Endometrial microvascular endothelial cells (primary cell): ENCODE results near the gene CYP4A22. TPM values are rescaled to one million over a fixed set of nuclear protein-coding genes. Genes with fewer than 3 reads are reported as not detected.
"Not testable (repeated sequence)": the region's sequence is repeated elsewhere in the genome, so short reads cannot be mapped to it uniquely, and the experiment has no call there.

Source experiments
- in situ Hi-C: cut with HindIII; loops from 2 replicates; pipeline ENCODE4 v1.10.0; 2017; ENCODE audit warnings: low sequenced_read_pairs, low pct_unique_long_range_greater_than_20kb; ENCODE audit errors: inconsistent ontology term
- total RNA-seq: library from RNA; depleted of rRNA; stranded (reverse); fragments of >200 nt; gene quantifications from one replicate; pipeline ENCODE4 v1.2.3, GENCODE V29; 2015; ENCODE audit errors: inconsistent ontology term

Gene CYP4A22
- total RNA-seq, 1 donor from 2014 or later = not detected

DNA sequence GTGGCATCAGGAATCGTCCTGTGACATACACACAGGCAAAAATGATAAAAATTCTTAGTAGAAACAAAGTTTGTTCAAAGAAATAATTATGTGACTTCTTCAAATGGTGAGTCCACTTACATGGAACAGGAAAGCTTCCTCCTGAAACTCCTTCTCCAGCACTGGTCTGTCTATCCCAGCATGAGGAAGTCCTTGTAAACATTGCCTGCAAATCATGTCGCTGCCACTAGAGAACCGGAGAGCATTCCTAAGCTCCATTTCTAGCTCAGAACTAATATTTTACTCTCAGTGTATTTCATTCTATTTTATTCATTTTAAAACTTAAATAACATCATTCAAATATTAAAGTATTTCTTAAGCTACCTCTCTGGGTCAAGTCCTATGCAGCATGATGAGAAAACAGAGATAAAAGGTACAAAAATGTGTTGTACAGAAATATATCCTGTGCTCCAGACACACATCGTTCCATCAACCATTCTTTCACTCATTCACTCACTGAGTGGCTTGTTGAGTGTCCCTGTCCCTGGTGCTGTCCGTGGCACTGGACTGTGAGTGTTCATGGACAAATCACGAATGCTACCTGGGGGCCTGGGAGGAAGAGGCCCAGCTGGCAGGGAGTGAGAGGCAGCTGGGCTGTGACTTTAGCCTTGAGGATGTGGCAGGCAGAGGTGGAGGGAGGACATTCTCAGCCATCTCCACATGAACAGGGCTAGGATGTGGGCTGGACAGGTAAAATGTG is 10.0 kb downstream of the CYP4A22 start:
- in situ Hi-C loops = no loop called here

DNA sequence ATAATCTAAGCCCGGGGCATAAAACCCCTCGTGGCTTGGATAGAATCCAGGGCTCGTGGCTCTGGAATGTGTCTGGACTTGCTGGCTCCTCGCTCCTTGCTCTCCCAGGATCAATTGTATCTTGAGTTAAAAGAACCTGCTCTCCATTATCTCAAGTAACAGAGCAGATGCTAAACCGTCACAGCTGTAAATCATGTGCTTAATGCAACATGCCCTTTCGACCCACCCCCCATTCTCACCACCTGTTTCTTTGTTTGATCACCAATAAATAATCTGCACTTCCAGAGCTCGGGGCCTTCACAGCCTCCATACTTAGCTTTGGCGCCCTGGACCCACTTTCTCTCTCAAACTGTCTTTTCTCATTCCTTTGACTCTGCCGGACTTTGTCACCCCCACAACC is 11.9 kb downstream of the CYP4A22 start:
- in situ Hi-C loops = not testable (repeated sequence)

GRCh38 chr1:47156457-47156856 is 19.2 kb downstream of the CYP4A22 start:
- in situ Hi-C loops = not testable (repeated sequence)

- in situ Hi-C loops = not testable (repeated sequence)
Observed at GRCh38 chr1:47157957-47158356, 20.7 kb downstream of the CYP4A22 start.

DNA sequence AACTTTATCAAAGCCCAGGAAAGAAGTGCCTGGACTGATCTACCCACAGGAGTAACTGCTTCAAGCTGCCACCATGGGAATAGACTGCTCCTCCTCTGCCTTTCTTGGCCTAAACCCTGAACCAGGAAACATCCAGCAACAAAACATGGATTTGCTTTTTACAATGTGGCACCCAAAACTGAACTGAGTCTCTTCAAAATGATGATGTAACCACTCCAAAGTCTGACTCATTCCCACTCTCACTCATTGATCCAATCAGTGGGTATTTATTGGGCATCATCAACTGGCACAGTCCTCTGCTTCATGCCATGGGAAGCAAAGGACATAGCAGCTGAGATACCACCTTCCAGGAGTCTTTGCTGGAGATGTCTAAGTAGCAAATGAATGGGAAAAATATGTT is 23.5 kb downstream of the CYP4A22 start:
- in situ Hi-C loops = no loop called here

DNA sequence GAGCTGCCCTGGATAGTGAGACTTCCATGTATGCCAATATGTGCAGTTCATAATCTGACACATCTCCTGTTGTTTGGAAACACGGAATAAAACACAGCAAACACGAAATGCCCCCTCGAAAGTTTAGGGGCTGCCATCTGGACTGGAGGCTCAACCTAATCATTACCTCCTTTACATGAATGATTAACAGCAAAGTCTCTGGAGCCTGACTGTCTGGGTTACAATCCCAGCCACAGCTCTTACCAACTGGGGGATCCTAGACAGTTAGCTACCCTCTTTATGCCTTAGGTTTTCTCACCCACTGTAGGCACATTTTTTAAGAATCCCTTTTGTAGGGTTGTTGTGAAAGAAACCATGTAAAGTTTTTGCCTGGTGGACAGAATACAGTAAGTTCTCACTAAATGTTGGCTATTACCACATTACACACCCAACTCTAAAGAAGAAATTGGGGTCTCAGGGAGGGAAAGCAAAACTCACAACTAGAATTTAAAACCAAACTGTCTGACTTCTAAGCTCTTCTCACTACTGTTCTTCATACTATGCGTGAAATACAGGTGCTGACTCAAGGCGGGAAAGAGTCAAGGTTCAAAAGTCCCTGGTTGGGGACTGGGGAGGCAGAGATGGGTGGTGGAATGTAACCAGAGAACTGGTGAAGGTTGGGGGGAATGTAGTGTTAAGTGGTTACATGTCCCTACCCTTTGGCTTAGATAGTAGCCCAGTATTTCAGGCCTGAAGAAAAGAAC is 24.2 kb downstream of the CYP4A22 start:
- in situ Hi-C loops = no loop called here

DNA sequence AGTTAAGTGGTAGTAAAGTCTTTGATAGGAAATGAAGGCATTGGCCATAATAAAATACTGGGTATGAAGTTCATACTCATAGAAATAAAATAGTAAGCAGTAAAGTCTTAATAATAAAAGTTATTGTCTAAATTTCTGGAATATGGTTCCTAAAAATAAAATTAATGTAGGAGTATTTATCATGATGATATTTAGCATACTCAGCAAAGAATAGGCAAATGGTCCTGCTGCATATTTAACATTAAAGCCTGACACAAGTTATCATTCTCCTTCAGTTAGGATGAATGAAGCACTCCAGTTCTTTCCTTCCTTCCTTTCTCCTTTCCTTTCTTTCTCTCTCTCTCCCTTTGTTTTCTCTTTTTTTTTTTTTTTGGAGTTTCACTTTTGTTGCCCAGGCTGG is 27.3 kb downstream of the CYP4A22 start:
- in situ Hi-C loops = no loop called here

GRCh38 chr1:47172782-47173181 is 35.5 kb downstream of the CYP4A22 start:
- in situ Hi-C loops = no loop called here

GRCh38 chr1:47174656-47175020 is 37.4 kb downstream of the CYP4A22 start:
- in situ Hi-C loops = no loop called here

GRCh38 chr1:47175227-47175934 is 38.1 kb downstream of the CYP4A22 start:
- in situ Hi-C loops = no loop called here

DNA sequence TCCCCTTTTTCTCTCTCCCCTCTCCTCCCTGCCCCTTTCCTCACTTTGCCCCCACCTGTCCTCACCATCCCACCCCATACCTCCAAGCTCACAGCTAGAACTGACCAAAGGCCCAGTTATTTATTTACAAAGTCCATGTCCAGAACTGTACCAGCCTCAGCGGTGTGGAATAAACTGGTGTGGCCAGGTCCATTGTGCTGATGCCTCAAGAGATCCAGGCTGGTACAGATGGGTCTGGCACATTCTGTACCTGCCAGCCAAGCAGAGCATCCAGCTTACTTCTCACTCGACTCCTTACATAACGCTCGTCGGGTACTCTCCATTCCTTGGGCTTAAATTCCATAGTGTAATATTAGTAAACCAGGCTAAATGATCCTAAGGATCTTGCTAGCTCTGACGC is 40.8 kb downstream of the CYP4A22 start:
- in situ Hi-C loops = no loop called here

- in situ Hi-C loops = no loop called here
Observed at GRCh38 chr1:47178654-47179016, 41.4 kb downstream of the CYP4A22 start.

DNA sequence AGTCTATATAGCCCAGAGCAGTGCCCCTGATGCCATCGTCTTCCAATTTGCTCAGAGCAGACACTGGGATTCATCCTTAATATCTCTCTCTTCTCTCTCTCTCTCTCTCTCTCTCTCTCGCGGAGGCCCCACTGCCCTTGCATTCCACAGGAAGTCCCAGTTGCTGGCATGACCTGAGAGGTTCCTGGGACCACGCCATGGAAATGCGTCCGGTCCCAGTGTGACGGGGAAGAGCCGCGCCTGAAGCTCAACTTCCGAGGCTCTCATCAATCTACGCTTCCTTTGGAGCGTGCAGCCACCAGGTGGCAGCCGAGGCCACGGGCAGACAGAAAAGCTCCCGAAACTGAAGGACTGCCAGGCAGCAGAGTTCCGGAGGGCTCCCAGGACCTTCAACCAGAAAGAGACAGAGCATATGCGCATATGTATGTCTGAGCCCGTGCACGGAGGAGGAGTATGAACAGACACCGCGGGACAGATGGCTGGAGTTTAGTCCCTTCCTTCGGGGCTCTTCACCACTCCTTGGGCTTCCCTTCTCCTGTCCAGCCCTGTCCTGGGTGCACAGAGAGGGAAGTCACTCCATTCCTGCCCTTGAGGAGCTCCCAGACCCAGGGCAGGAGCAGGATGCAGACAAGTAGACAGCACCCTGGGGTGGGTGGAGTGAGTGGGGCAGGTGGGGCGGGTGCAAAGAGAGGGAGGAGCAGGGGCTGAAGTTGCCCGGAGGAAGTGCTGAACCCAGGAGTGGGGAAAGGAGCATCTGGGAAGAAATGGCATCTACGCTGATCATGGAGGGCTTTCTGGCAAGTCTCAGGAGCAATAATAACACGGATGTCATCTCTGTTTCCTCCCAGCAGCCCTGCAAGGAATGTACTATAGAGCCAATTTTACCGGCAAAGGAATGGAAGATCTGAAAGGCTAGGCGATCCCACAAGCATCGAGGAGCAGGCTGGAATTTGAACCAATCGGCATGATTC is 42.1 kb downstream of the CYP4A22 start:
- in situ Hi-C loops = no loop called here

- in situ Hi-C loops = no loop called here
Observed at GRCh38 chr1:47179988-47180563, 42.8 kb downstream of the CYP4A22 start.

- in situ Hi-C loops = no loop called here
Observed at GRCh38 chr1:47180603-47181094, 43.4 kb downstream of the CYP4A22 start.

- in situ Hi-C loops = no loop called here
Observed at GRCh38 chr1:47181095-47181954, 44.1 kb downstream of the CYP4A22 start.

GRCh38 chr1:47181955-47182675 is 44.9 kb downstream of the CYP4A22 start:
- in situ Hi-C loops = no loop called here
